ENCODE results near the gene DENND5B.
"Not testable (repeated sequence)": the region's sequence is repeated elsewhere in the genome, so short reads cannot be mapped to it uniquely, and the experiment has no call there.

The DENND5B gene

GRCh38 chr12:31550590-31550989 lies 40.3 kb downstream of the DENND5B start:
- not testable (repeated sequence) for DNase-seq

- no peak for DNase-seq
Measured at GRCh38 chr12:31536672-31537071, 54.3 kb downstream of the DENND5B start.

GRCh38 chr12:31533470-31533869 lies 57.5 kb downstream of the DENND5B start:
- DNase-seq = no peak

GRCh38 chr12:31531893-31532292 lies 59.0 kb downstream of the DENND5B start:
- no peak for DNase-seq

GRCh38 chr12:31528095-31528494 lies 62.8 kb downstream of the DENND5B start:
- DNase-seq = peak; percentile 25 to 30

GRCh38 chr12:31527083-31527482 lies 63.9 kb downstream of the DENND5B start:
- no peak for DNase-seq

- DNase-seq = no peak
Measured at GRCh38 chr12:31526158-31526546, 64.8 kb downstream of the DENND5B start.

DNA sequence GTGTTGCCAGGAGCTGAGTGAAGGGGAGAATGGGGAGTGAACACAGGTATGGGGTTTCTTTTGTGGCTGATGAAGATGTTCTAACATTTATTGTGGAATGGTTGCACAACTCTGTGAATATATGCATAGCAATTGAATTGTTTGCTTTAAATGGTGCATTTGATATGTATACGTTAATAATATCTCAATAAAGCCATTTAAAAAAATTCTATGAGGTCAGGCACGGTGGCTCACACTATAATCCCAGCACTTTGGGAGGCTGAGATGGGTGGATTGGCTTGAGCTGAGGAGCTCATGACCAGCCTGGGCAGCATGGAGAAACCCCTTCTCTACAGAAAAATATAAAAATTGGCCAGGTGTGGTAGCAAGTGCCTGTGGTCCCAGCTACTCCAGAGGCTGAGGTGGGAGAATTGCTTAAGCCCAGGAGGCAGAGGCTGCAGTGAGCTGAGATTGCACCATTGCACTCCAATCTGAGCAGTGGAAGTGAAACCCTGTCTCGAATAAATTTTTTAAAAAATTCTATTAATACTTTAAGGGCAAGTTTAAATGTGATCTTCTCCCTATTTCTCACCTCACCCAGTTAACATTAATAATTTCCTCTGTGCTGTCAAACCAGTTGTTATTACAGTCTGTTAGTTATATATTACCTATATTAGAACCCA lies 65.3 kb downstream of the DENND5B start:
- DNase-seq = no peak

DNA sequence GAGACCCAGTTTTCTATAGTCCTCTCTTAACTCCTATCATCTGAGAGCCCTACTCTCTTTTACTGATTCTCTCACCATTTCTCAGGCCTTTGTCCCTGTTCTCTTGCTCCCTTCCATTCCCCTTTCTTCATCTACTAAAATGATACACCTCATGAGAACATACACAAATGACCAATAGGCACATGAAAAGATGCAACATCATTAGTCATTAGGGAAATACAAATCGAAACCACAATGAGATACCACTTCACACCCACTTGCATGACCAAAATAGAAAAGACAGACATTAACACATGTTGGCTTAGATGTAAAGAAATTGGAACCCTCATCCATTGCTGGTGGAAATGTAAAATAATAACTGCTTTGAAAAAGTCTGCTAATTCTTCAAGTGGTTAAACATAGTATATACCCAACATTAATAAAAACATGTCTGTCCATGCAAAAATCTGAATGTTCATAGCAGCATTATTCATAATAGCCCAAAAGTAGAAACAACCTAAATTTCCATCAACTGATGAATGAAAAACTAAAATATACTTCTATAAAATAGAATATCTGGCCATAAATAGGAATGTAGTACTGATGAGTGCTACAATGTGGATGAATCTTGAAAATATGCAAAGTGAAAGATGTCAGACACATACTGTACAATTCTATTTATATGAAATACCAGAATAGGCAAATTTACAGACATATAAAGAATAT lies 66.0 kb downstream of the DENND5B start:
- no peak for DNase-seq

DNA sequence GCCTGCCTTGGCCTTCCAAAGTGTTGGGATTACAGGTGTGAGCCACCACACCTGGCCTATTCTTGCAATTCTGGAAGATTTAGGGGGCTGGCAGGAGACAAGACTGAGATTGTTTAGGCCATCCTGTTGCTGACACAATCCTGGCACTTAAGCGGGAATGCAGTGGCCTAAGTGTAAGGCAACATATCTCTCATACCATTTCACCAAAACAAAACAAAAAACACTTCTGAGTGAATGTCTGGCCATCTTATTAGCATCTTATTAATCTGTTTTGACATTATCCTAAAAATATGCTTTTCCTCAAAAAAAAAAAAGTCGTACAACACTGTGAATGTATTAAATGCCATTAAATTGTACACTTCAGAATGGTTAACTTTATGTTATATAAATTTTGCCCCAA lies 67.6 kb downstream of the DENND5B start:
- DNase-seq = no peak

GRCh38 chr12:31522607-31523006 lies 68.3 kb downstream of the DENND5B start:
- DNase-seq = no peak

- no peak for DNase-seq
Measured at GRCh38 chr12:31521964-31522363, 69.0 kb downstream of the DENND5B start.

GRCh38 chr12:31519511-31519910 lies 71.4 kb downstream of the DENND5B start:
- no peak for DNase-seq

GRCh38 chr12:31518680-31519227 lies 72.2 kb downstream of the DENND5B start:
- DNase-seq = no peak

GRCh38 chr12:31517994-31518393 lies 72.9 kb downstream of the DENND5B start:
- DNase-seq = no peak

DNA sequence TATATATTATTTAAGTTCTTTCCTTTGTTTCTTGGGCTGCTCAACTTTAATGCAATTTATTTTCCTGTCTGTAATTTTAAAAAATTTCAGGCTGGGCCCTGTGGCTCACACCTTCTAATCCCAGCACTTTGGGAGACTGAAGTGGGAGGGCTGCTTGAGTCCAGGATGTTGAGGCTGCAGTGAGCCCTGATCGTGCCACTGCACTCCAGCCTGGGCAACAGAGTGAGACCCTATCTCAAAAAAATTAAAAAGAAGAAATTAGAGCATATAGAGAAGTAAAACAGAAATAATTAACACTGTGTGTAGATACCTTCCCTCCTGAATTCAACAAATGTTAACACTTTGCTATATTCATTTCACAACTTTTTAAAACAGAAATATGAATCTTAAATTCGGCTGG lies 74.2 kb downstream of the DENND5B start:
- no peak for DNase-seq

GRCh38 chr12:31514912-31515311 lies 76.0 kb downstream of the DENND5B start:
- no peak for DNase-seq

- no peak for DNase-seq
Measured at GRCh38 chr12:31510034-31510433, 80.9 kb downstream of the DENND5B start.

DNA sequence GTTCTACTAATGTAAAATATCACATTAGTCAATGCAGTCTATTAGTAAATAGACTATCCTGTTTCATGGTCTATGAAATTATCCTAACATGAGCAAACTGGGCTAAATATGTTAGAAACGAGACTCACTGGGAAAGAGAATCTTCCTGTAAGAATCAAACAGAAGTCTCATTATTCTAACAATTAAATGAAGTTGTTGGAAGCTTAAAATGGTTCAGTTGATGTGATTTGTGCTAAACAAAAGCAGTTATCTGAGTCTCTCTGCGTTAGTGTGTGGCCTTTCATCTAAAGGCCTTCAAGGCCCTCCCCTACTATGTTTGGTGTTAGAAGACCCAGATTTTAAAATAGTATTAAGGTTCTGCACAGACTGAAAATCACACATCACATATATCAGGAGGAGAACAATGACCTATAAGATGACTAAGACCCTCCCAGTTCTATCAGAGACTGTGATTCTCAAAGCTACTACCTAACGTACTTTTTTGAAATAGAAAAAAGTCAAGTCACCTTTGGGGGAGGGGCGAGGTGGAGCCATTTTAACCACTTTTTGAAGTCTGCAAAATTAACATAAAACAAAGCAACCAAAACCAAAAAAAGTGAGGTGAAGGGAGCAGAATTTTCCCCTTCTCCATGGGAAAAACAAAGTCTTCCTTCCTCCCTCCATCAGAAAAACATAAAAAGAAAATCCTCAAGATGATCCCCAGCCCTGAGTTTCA lies 82.3 kb downstream of the DENND5B start:
- no peak for DNase-seq

GRCh38 chr12:31507966-31508365 lies 83.0 kb downstream of the DENND5B start:
- DNase-seq = no peak

- DNase-seq = no peak
Measured at GRCh38 chr12:31506515-31507306, 84.2 kb downstream of the DENND5B start.

DNA sequence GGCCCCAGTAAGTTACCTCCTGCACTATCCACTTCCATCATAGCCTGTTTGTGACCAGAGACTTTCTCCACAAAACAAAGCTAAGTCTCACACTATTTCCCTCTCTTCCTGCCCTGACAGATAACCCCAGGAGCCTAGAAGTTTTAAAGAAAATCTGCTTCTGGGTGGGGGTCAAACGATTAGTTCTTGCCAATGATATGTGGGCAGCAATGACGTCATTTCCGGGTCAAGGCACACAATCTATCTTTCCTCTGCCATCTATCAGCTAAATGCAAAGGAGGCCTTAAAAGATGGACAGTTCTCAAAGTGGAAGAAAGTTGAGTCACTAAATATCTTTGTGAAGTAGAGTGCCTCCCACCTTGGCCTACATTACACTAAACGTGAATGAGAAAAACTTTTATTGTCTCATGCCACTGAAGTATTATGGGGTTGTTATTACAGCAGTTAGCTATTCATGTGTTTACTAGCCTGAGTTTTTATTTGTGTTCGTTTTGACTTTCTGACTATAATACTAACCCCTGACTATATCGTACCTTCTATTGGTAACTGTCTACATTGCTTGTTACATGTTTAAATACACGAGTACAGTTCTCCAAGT lies 86.2 kb downstream of the DENND5B start:
- DNase-seq = no peak
